GM06990 (cell line): ENCODE measurements around the gene COQ2.

ENCODE experiments used
- DNase-seq: peaks from one replicate; pipeline ENCODE4 v3.0.0-alpha.2; 2011; ENCODE audit not compliant: insufficient read length; ENCODE audit errors: extremely low read depth
- H3K27me3 ChIP-seq: replicated peaks from 2 replicates; pipeline ENCODE4 v1.6.0; 2011; ENCODE audit warnings: low read length; ENCODE audit not compliant: control insufficient read depth, insufficient read depth
- H3K36me3 ChIP-seq: 2 replicates; pipeline ENCODE4 v1.5.1; 2011; ENCODE audit warnings: low read length; ENCODE audit not compliant: control insufficient read depth, insufficient read depth
- H3K4me3 ChIP-seq: replicated peaks from 2 replicates; pipeline ENCODE4 v1.5.1; 2011; ENCODE audit warnings: low read depth, mild to moderate bottlenecking, control low read depth, low read length
- TF ChIP-seq, protein P1 (sequence below): IDR thresholded peaks from 2 replicates; pipeline ENCODE4 v1.5.1; 2011; ENCODE audit warnings: low read length, control low read depth, mild to moderate bottlenecking, inconsistent platforms; ENCODE audit not compliant: insufficient read depth, poor library complexity, severe bottlenecking

The COQ2 gene

DNA sequence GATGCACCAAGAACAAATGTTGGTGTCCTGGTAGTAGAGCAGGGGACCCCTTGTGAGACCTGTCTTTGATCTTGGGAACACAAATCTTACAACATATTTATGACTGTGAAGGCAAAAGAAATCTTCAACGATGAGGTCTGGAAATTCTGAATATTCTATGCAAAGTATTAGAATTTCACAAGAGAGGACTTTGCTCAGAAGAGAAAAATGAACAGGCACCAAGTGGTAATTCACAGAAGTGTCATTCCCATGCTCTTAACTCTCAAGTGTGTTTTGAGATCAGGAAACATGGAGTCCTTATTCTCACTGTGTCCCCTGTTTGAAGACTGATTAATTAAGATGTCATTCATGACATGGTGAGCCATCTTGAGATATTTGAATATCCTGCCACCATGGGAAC is 52.5 kb downstream of the COQ2 start:
- DNase-seq: no peak
- Histone ChIP-seq H3K36me3 (no peaks in the 10 kb centered on the region), H3K27me3 (no peaks in the 10 kb centered on the region), H3K4me3 (no peak overlapping the region)
- TF ChIP-seq, protein P1, sequence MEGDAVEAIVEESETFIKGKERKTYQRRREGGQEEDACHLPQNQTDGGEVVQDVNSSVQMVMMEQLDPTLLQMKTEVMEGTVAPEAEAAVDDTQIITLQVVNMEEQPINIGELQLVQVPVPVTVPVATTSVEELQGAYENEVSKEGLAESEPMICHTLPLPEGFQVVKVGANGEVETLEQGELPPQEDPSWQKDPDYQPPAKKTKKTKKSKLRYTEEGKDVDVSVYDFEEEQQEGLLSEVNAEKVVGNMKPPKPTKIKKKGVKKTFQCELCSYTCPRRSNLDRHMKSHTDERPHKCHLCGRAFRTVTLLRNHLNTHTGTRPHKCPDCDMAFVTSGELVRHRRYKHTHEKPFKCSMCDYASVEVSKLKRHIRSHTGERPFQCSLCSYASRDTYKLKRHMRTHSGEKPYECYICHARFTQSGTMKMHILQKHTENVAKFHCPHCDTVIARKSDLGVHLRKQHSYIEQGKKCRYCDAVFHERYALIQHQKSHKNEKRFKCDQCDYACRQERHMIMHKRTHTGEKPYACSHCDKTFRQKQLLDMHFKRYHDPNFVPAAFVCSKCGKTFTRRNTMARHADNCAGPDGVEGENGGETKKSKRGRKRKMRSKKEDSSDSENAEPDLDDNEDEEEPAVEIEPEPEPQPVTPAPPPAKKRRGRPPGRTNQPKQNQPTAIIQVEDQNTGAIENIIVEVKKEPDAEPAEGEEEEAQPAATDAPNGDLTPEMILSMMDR: no peak

DNA sequence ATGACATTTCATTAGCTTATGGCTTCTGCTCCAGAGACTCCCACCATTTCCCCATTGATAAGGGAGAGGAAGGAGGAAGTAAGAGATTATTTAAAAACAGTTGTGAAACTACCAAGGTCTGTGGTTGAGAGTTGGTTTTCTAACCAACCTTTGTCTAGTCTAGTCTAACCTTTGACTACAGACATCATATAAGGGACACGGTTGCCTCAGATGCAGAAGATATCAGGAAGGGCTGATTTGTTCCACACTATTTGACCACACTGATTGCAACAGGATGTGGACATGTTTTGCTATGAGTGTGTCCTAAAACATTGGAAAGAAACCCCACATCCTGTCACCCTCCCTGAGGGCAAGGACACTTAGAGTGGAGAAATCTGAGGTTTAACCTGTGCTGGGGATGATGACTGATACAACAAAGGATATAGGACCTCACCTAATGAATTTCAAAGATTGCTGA is 53.0 kb downstream of the COQ2 start:
- H3K4me3 ChIP-seq: no peak overlapping the region
- DNase-seq: peak; percentile 71
- TF ChIP-seq, protein P1: no peak
- no peaks in the 10 kb centered on the region for H3K27me3 ChIP-seq
- H3K36me3 ChIP-seq: no peaks in the 10 kb centered on the region

- no peaks in the 10 kb centered on the region for H3K36me3 ChIP-seq
- no peak for DNase-seq
- H3K4me3 ChIP-seq: no peak overlapping the region
- no peaks in the 10 kb centered on the region for H3K27me3 ChIP-seq
- TF ChIP-seq, protein P1: no peak
Observed at GRCh38 chr4:83230928-83231327, 53.7 kb downstream of the COQ2 start.

- TF ChIP-seq, protein P1: no peak
- Histone ChIP-seq H3K4me3 (no peak overlapping the region), H3K27me3 (no peaks in the 10 kb centered on the region), H3K36me3 (no peaks in the 10 kb centered on the region)
- no peak for DNase-seq
Observed at GRCh38 chr4:83229791-83230190, 54.8 kb downstream of the COQ2 start.

DNA sequence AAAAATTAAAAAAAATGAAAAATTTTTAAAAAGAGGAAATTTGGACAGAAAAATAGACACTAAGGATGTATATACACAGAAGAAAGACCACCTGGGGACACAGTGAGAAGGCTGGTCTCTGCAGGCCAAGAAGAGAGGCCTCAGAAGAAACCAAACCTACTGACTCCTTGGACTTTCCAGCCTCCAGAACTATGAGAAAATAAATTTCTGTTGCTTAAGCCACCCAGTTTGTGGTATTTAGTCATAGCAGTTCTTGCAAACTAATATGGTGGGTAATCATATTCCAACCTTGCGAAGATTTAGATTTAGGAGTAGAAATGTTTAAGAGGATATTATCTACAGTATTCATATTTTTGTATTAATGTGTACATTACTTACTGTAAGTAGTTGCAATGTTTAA is 56.4 kb downstream of the COQ2 start:
- no peak for DNase-seq
- TF ChIP-seq, protein P1: no peak
- Histone ChIP-seq H3K36me3 (no peaks in the 10 kb centered on the region), H3K27me3 (no peaks in the 10 kb centered on the region), H3K4me3 (no peak overlapping the region)
